Stimulated activated CD8-positive, alpha-beta memory T cell treated with anti-CD3 and anti-CD28 coated beads, Interleukin-4, amount 100 ng/mL, for 24 hours (primary cell): Measurements from ENCODE around the gene FMN1.

Experiments used
- DNase-seq: peaks from one replicate; pipeline ENCODE4 v3.0.0-alpha.2; 2020; ENCODE audit warnings: low read depth

FMN1 gene

GRCh38 chr15:33154351-33155166 lies 40.0 kb downstream of the FMN1 start:
- no peak for DNase-seq

DNA sequence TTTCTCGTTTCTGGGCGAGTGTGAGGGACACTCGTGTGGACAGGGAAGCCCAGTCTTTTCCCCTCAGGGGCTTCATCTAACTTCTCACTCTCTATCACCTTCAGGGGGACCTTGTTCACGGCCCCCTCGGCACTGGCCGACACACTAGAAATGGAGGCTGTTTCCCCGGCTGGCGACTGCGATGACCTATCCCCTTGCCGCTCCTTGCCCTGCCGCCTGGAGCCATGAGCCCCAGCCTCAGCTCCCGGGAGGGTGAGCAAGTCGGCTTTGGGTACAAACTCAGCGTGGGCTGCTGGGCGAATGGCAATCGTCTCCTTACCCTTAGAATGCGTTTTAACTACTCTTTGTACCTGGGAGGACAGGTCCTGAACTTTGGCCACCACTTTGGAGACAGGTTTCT lies 41.0 kb downstream of the FMN1 start:
- no peak for DNase-seq

- no peak for DNase-seq
These were observed 41.9 kb downstream of the FMN1 start for GRCh38 chr15:33152502-33153109.

DNA sequence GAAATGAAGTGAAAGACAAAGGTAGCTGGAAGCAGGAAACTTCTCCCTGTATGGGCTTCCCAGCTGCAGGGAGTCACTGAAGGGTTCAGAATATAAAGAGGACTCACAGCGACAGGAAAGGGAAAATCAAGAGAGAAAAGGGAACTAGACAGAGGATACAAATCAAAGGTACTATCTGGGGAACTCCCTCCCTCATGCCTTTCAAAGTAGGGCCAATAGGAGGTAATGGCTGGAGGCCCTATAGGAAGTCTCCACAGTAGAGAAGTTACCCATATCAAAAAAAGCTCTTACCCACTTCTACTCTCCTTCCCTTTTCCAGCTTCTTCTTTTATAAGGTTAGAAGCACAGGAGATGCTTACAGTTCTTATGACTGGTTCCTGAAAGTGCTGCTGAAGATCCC lies 43.5 kb downstream of the FMN1 start:
- no peak for DNase-seq

DNA sequence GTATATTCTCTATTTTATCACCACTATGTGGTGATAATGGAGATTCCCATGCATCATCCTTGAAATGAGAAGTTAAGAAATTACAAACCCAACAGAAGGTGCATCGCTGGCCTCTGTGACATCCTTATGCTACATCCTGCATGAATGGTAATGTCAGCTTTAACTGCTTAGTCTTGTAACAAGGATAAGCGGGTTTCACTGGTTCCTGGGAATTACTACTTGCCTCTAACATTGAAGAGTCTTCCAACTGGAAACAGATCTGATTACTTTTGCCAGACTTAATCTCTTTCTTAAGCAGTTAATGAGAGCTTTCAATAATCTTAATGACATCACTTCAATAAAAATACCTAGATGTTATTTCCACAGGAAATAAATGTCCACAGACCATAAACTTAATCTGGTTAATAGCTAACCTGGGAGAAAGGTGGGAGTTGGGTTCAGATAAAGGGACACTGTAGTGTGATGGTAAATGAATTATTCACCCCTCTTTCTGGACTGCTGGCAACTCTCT lies 44.0 kb downstream of the FMN1 start:
- DNase-seq = no peak

DNA sequence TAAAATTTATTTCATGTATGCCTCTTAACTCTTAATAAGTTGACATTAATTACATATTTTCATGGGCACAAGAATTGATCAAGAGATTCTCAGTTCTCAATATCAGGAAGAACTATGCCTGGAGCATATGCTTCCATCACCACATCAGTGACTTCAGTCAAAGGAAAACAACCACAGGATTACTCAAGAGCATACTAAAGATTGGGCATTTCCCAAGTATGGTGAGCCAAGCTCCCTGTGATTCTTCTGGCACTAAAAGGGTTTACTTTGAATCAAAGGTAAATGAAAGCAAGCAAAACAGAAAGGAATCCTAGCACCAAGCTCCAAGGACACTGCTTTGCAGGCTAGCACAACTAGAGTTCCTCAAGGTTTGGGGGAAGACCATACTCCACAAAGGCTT lies 44.6 kb downstream of the FMN1 start:
- no peak for DNase-seq

- DNase-seq = no peak
These were observed 46.3 kb downstream of the FMN1 start for GRCh38 chr15:33148129-33148751.

- no peak for DNase-seq
These were observed 48.5 kb downstream of the FMN1 start for GRCh38 chr15:33146051-33146450.

DNA sequence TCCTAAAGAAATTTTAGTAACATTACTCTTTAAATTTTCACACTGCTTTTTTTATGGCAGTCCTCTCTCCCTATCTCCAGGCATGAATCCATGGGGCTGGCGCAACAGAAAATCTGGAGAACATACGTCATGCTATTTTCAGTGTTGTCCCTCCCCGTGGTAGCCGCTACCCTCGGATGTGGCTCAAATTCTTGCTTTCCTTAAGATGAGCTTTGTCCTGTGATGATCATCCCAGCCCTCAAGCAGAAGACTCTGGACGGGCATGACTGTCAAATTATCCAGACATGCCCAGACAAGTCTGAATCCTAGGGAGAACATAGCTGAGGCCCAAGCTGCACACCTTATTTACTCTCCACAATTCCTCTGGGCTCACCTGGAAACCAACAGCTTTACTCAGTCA lies 49.1 kb downstream of the FMN1 start:
- DNase-seq = no peak

DNA sequence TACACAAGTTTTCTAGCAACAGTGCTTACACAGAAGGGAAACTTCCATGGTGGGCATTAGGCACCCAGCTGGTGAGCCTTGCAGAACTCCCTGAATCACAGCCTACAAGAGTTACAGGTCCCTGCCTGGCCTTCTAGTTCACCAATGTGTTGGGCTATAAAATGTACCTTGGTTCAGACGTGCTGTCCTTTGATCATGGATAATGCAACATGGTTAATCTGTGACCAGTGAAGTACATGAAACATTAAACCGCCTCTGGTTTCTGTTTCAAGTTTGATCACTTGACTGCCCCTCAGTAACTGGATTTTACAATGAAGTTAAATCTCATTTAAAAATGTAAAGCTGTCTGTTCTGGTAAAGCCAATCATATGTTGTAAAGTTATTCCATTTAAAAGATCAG lies 51.8 kb downstream of the FMN1 start:
- DNase-seq = no peak

DNA sequence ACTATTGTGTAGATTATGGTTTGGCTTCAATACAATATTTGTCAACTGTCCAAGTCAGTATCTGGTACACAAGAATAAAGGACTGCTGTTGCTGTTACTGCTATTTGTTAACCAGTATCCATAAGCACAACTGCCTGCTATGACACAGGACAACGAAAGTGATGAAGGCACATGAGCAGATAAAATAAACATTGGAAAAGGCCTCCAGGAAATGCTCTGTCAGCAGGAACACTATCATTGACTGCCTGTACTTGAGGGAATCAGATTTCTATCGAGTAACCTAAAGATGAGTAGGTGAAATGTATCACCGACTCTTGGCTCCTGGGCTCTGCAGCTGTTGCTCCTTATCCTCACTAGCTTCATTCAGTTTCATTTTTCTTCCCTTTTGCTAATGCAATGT lies 56.5 kb downstream of the FMN1 start:
- DNase-seq = no peak

- DNase-seq = no peak
These were observed 57.4 kb downstream of the FMN1 start for GRCh38 chr15:33137101-33137500.

GRCh38 chr15:33136353-33136752 lies 58.2 kb downstream of the FMN1 start:
- DNase-seq = no peak

DNA sequence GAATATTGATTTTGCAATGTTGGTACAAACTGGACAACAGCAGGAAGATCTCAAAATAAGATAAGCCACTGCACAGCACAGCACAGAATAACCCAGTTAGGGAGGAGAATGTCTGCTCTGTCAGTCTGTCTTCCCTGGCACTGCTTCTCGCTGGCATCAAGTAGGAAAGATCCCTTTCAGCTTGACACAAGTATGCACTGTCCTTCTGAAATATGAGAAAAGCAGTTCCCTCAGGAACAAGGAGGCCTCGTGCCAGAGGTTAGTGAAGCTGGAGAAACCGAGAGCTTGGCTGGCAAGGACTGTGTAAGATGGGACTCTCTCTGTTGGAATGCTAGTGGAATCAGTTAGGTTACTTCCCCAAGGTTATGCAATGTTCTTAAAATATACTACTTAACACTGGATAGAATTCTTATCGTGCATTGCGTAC lies 59.1 kb downstream of the FMN1 start:
- DNase-seq = no peak

DNA sequence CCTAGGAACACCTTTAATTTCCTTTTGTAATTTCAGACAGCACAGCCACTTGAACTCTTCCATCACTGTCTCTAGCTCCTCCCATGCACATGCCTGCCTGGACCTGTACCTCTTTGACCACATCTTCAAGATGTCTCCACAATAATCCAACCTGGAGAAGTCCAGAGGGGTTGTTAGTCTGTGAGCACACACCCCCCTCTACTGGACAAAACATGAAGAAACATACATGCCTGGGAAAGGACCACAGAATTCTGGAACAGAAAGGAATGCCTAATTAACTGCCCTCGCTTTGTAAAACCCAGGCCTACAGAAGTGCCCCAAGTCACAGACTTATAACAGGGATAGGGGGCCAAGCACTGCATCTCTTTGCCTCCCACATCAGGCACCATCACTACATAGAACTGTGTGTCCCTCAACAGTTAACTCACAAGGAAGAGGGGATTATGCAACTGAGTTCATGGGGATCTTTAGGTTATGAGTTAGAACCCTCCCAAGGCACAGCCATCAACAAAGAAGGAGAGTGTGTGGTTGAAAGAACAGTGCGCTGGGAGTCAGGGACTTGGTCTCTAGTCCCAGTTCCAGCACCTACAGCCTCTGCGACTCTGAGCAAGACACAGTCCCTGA lies 61.7 kb downstream of the FMN1 start:
- DNase-seq = no peak

GRCh38 chr15:33132233-33132580 lies 62.3 kb downstream of the FMN1 start:
- DNase-seq = no peak

DNA sequence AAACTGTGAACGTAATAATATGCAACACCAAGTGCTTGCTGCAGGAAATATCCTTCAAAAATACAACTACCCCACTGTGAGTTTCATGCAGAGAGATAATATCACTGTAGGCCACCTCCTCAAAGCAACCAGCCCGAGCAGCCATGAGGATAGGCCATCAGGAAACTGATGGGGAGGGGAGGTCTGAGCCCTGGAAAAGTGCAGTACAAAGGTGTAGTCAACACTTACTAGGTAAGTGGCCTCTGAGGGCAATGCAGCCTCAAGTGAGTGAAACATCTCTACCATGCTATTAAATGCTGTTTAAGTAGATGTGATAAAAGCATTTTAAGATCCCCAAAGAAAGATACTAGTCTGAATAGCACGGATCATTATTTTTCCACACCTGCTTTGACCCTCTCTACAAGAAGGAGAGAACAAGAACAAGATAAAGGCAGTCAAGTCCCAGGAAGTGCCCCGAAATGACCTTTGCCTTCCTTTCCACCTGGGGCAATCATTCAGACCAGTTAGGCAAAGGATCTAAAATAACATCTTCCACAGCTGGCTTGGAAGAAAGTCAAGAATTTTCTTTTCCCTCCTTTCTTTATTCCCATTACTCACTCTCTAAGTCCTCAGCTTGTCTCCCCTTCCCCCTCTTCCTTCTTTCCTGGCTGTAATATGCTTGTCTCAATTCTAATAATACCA lies 62.8 kb downstream of the FMN1 start:
- no peak for DNase-seq

DNA sequence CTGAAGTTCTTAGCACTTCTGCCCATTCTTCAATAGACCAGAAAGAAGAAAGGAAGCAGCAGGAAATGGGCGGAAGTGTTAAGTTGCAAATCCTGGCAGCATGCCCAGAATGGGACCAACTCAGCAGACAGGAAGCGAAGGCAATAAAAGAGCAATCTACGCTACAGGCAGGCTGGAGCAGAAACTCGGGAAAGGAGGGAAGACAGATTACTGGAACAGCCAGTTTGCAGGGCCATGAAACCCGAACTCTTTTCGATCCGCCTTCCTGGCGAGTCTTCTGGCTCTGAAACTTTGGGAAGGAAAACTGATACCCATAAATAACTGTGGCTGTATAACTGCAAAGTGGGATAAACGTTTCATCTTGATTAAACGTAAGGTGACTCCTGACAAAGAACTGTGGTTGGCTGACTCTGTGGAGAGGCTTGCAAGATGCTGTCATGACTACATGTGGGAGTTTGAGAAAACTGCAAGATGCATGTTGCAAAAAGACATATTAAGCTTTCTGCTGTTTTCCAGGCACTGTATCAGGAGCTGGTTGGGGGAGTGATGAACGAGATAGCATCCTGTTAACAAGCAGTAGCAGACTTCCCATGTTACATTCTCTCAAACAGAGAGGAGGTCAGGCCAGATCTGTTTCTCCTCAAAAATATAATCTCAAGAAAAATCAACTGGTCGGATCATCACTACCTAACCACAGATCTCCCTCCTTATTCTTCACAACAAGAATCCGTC lies 67.8 kb downstream of the FMN1 start:
- DNase-seq = peak; percentile 46

DNA sequence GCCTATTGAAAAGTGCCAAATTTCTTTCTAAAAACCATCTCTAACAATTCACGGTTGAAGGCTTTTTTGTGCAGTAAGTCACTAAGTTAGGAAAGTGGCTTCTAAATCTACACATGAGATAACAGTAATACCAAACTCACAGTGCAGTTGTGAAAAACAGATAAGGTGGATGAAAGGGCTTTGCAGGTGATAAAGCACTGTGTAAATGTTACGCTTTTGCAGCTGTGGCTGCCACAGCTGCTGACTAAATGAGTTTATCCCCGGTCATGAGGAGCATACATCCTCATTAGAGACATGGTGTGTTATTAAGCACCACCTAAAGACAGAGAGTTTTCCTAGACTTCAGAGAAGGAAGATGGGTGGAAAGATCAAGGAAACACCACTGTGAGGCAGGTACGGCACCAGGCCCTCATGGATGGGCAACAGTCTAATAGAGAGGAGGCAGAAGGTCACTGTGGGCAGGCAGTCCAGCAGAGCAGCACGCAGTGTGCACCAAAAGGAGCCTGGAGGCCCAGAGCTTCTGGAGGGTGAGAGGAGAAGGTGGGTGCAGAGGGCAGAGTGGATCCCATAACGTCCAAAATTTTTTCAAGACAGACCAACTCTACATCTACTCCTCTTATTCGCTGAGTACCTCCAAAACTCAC lies 68.5 kb downstream of the FMN1 start:
- no peak for DNase-seq

GRCh38 chr15:33124811-33125210 lies 69.7 kb downstream of the FMN1 start:
- no peak for DNase-seq

GRCh38 chr15:33124279-33124678 lies 70.2 kb downstream of the FMN1 start:
- no peak for DNase-seq
